Spleen (tissue), 7 donors: Measurements from ENCODE around the gene SBSN.

Experiments used
- POLR2AphosphoS5 ChIP-seq, 3 donors: sonication (generic); formaldehyde crosslinking; IDR thresholded peaks; one replicate each; pipeline ENCODE4 v1.5.1; 2017; ENCODE audit warnings: antibody characterized with exemption in 3 of 3
- TF ChIP-seq, protein P1 (sequence below), 11 experiments: fragments of 200-600 bp in 7 of 11; fragments of 450-650 bp in 4 of 11; sonication (generic) in 4 of 11; IDR thresholded peaks in 8 of 11; conservative IDR thresholded peaks in 3 of 11; 1 replicate in 7 of 11; 2 replicates in 4 of 11; pipeline versions ENCODE4 v1.4.0 to v1.8.0; 2016 to 2021; ENCODE audit warnings: antibody characterized with exemption in 11 of 11, inconsistent platforms in 4 of 11, mild to moderate bottlenecking in 1 of 11
- donor health status: DM: no; HTN: no; CAD: no; lungs with moderate emphysema.
- donor health status: DM: no; HTN: no; CAD: no.
- donor health status: DM: no; HTN: no; CAD: no.

GRCh38 chr19:35484252-35485036, 43.7 kb downstream of the SBSN start:
- TF ChIP-seq, protein P1, sequence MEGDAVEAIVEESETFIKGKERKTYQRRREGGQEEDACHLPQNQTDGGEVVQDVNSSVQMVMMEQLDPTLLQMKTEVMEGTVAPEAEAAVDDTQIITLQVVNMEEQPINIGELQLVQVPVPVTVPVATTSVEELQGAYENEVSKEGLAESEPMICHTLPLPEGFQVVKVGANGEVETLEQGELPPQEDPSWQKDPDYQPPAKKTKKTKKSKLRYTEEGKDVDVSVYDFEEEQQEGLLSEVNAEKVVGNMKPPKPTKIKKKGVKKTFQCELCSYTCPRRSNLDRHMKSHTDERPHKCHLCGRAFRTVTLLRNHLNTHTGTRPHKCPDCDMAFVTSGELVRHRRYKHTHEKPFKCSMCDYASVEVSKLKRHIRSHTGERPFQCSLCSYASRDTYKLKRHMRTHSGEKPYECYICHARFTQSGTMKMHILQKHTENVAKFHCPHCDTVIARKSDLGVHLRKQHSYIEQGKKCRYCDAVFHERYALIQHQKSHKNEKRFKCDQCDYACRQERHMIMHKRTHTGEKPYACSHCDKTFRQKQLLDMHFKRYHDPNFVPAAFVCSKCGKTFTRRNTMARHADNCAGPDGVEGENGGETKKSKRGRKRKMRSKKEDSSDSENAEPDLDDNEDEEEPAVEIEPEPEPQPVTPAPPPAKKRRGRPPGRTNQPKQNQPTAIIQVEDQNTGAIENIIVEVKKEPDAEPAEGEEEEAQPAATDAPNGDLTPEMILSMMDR (IDR thresholded peaks at IDR 0.05 in 8 of 11, conservative IDR thresholded peaks at IDR 0.05 in 3 of 11), result no peak
- TF ChIP-seq POLR2AphosphoS5 (IDR thresholded peaks at IDR 0.05), result no peak
